ENCODE data around the gene SPATA2L. TPM values are rescaled to one million over a fixed set of nuclear protein-coding genes. Genes with fewer than 3 reads are reported as not detected.

The SPATA2L gene
- total RNA-seq, 1 donor from 2014 or later, result 16.2 TPM

DNA sequence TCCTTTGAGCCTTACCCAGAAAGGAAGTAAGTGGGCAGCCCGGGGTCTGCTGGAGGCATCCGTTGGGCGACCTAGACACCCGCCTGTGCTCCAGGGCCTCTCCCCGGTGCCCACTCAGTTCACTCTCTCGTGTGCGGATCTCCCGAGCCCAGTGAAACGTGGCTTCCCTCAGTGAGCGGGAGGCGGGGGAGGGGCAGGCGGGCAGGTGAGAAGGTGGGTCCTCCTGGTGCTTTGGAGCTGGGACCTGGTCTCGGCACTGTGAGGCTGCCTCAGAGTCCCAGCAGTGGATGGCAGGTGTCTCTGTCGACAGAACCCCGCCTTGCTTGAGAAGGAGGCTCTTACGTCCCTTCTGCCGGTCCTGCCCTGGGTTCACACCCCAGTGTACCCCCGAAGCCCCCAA lies 27.8 kb upstream of the SPATA2L start:
- Histone ChIP-seq H3K27ac (no peak overlapping the region), H3K4me1 (peaks cover 3% of the 10 kb centered on the region), H3K27me3 (no peaks in the 10 kb centered on the region), H3K4me3 (no peak overlapping the region), H3K9me3 (no peaks in the 10 kb centered on the region), H3K36me3 (peaks cover 0 to 69% of the 10 kb centered on the region in 2 donors)
- intact Hi-C loops (cut with DNase I), result no loop called here
- DNase-seq (ENCODE audit: extremely low spot score in 2 of 2), result no peak
- TF ChIP-seq POLR2AphosphoS5 (IDR thresholded peaks at IDR 0.05; ENCODE audit: insufficient read depth in 1 of 2, low read depth in 1 of 2), result no peak
- TF ChIP-seq, protein P1, sequence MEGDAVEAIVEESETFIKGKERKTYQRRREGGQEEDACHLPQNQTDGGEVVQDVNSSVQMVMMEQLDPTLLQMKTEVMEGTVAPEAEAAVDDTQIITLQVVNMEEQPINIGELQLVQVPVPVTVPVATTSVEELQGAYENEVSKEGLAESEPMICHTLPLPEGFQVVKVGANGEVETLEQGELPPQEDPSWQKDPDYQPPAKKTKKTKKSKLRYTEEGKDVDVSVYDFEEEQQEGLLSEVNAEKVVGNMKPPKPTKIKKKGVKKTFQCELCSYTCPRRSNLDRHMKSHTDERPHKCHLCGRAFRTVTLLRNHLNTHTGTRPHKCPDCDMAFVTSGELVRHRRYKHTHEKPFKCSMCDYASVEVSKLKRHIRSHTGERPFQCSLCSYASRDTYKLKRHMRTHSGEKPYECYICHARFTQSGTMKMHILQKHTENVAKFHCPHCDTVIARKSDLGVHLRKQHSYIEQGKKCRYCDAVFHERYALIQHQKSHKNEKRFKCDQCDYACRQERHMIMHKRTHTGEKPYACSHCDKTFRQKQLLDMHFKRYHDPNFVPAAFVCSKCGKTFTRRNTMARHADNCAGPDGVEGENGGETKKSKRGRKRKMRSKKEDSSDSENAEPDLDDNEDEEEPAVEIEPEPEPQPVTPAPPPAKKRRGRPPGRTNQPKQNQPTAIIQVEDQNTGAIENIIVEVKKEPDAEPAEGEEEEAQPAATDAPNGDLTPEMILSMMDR (IDR thresholded peaks at IDR 0.05), result no peak
- TF ChIP-seq POLR2A (IDR thresholded peaks at IDR 0.05), result no peak

DNA sequence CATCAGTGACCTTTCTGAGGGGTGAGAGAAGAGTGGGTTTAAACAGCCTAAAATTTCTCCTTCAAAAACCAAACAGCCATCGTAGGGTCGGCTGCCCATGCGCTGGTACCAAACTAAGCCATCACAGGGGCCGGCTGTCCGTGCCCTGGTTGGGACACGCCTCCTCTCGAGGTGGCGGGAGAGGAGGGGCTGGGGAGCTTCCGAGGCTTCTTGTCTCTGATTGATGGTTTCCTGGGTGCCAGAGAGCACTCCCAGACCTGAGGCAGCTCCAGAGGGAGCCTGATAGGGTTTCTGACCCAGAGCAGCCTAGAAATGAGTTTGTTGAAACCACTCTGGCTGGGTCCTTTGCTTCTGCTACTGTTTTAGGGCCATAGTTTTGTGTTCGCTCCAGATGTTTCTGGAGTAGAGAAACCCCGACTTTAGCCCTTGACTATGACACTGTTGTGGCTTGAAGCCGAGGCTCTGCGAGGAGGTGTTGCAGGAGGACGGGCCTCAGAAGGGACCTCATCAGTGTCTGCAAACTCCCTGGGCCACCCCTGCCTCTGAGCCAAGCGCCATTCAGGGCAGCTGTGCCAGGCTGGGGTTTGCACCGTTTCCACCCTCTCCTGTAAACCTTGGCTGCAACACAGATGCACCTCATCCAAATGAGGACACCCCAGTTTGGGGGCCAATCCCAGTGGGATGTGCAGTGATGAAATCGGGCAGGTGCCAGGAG lies 26.1 kb upstream of the SPATA2L start:
- TF ChIP-seq, protein P1 (IDR thresholded peaks at IDR 0.05), result no peak
- no peak for TF ChIP-seq POLR2AphosphoS5 (IDR thresholded peaks at IDR 0.05; ENCODE audit: insufficient read depth in 1 of 2, low read depth in 1 of 2)
- no peak for TF ChIP-seq POLR2A (IDR thresholded peaks at IDR 0.05)
- no peak for DNase-seq (ENCODE audit: extremely low spot score in 2 of 2)
- Histone ChIP-seq H3K4me1 (peaks cover 20% of the 10 kb centered on the region), H3K27ac (no peak overlapping the region), H3K36me3 (peaks cover 0 to 68% of the 10 kb centered on the region in 2 donors), H3K27me3 (no peaks in the 10 kb centered on the region), H3K4me3 (no peak overlapping the region), H3K9me3 (no peaks in the 10 kb centered on the region)
- intact Hi-C loops (cut with DNase I), result no loop called here

DNA sequence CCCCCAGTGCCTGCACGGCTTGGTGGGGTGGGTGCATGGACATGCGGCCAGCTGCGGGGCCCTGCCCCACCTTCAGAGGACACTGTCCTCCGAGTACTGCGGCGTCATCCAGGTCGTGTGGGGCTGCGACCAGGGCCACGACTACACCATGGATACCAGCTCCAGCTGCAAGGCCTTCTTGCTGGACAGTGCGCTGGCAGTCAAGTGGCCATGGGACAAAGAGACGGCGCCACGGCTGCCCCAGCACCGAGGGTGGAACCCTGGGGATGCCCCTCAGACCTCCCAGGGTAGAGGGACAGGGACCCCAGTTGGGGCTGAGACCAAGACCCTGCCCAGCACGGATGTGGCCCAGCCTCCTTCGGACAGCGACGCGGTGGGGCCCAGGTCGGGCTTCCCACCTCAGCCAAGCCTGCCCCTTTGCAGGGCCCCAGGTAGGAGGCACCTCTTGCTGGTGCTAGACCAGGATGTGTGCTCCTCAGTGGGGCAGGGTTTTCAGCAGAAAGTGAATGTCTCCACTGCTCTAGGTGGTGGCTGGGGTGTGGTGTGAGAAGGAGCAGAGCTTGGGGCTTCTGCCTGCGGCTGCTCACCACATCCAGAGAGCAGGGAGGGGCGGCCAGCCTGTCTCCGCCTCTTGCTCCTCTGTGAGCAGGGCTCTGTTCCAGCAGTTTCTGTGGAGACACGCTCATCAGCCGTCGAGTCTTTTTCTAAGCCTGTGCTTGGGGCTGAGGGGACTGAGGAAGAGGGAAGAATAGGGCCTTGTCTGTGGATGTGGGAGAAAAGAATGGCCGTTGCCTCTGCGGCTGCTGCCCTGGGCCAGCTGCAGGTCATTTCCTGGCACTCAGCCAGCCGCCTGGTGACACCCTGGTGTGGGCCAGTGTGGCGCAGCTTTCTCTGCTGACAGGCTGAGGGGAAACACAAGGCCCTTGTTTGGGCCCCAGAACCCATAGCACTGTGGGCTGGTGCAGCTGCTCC lies 22.1 kb upstream of the SPATA2L start:
- Histone ChIP-seq H3K4me3 (peak overlapping the region; percentile 80 to 91), H3K36me3 (peaks cover 0 to 28% of the 10 kb centered on the region in 2 donors), H3K27me3 (no peaks in the 10 kb centered on the region), H3K27ac (no peak overlapping the region), H3K4me1 (peaks cover 40% of the 10 kb centered on the region), H3K9me3 (no peaks in the 10 kb centered on the region)
- intact Hi-C loops (cut with DNase I), result loop anchor here (5.0 kb wide), 1 partner anchor 981 kb away; no protein-coding TSS in a partner anchor
- DNase-seq (ENCODE audit: extremely low spot score in 2 of 2), result no peak
- no peak for TF ChIP-seq POLR2A (IDR thresholded peaks at IDR 0.05)
- no peak for TF ChIP-seq POLR2AphosphoS5 (IDR thresholded peaks at IDR 0.05; ENCODE audit: insufficient read depth in 1 of 2, low read depth in 1 of 2)

DNA sequence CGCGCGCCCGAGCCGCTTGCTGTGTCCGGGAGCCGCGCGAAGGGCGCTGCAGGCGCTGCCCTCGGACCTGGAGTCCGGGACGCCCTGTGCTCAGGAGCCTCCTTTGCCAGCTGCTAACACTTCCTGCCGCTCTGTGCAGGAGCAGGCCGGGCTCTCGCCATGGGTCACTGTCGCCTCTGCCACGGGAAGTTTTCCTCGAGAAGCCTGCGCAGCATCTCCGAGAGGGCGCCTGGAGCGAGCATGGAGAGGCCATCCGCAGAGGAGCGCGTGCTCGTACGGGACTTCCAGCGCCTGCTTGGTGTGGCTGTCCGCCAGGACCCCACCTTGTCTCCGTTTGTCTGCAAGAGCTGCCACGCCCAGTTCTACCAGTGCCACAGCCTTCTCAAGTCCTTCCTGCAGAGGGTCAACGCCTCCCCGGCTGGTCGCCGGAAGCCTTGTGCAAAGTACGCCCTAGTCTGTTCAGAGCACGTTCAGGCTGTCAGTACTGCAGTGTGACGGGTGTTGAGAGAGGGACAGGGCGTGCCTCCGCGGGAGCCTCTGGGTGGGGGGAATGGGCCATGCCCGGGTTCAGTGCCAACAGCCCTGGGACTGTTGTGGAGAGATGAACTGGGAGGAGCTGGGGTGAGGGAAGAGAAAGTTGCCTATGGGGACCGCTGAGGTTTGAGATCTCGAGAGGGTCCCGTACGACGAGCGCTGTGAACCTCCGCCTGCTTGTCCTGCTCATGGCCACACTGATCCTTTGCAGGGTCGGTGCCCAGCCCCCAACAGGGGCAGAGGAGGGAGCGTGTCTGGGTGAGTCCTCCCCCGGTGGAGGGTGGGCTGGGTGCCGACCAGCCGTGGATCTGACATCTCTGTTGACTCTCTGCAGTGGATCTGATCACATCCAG lies 21.1 kb upstream of the SPATA2L start:
- peaks cover 40% of the 10 kb centered on the region for H3K4me1 ChIP-seq
- intact Hi-C loops (cut with DNase I), result loop anchor here (5.0 kb wide), 1 partner anchor 980 kb away; no protein-coding TSS in a partner anchor
- peak overlapping the region; percentile 97 for H3K27ac ChIP-seq
- TF ChIP-seq, protein P1 (IDR thresholded peaks at IDR 0.05), result no peak
- peak in 1 of 2 donors; percentile 44 for TF ChIP-seq POLR2AphosphoS5 (IDR thresholded peaks at IDR 0.05; ENCODE audit: insufficient read depth in 1 of 2, low read depth in 1 of 2)
- no peaks in the 10 kb centered on the region for H3K9me3 ChIP-seq
- DNase-seq (ENCODE audit: extremely low spot score in 2 of 2), result no peak
- peaks cover 0 to 26% of the 10 kb centered on the region in 2 donors for H3K36me3 ChIP-seq
- H3K4me3 ChIP-seq, result peak overlapping the region; percentile 80 to 91
- no peaks in the 10 kb centered on the region for H3K27me3 ChIP-seq

Measured in vagina (tissue), 2 donors.